ENCODE data around the gene PTGES3L.

GRCh38 chr17:42997390-42997983, 17.6 kb upstream of the PTGES3L start:
- TF ChIP-seq EZH2 (IDR thresholded peaks at IDR 0.05; ENCODE audit: insufficient read depth, poor library complexity, severe bottlenecking) = no peak
- no peak for TF ChIP-seq EZH2phosphoT487 (IDR thresholded peaks at IDR 0.05; ENCODE audit: insufficient read depth, low read depth)

Data from GM23248 (cell line).